ENCODE data around the gene NT5E.

DNA sequence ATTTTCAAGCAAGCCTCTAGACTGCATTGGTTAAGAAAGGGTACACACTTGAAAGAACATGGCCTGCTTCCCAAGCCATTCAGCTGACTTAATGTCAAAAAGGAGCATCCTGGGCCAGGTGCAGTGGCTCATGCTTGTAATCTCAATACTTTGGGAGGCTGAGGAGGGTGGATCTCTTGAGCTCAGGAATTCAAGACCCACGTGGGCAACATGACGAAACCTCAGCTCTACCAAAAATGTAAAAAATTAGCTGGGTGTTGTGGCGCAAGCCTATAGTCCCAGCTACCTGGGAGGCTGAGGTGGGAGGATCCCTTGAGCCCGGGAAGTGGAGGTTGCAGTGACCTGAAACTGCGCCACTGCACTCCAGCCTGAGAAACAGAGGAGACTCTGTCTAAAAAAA is 26.9 kb upstream of the NT5E start:
- TF ChIP-seq, protein P1, sequence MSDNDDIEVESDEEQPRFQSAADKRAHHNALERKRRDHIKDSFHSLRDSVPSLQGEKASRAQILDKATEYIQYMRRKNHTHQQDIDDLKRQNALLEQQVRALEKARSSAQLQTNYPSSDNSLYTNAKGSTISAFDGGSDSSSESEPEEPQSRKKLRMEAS (IDR thresholded peaks at IDR 0.05; ENCODE audit: low read depth) = no peak
- TF ChIP-seq USF2 (IDR thresholded peaks at IDR 0.05; ENCODE audit: borderline replicate concordance, low read depth, low read length) (no peak), FOXJ3 (CRISPR knock-in tag; IDR thresholded peaks at IDR 0.05) (no peak), SIN3A (IDR thresholded peaks at IDR 0.05; ENCODE audit: borderline replicate concordance, low read depth, low read length) (no peak), POLR2AphosphoS5 (IDR thresholded peaks at IDR 0.05; ENCODE audit: low read depth, low read length) (no peak), ELF1 (IDR thresholded peaks at IDR 0.05) (no peak), RAD21 (IDR thresholded peaks at IDR 0.05; ENCODE audit: low read length) (no peak), NRF1 (IDR thresholded peaks at IDR 0.05; ENCODE audit: low read depth, low read length) (no peak), EP300 (IDR thresholded peaks at IDR 0.05; ENCODE audit: borderline replicate concordance in 1 of 2, low read depth in 1 of 2, low read length in 1 of 2) (no peak), FOSL2 (IDR thresholded peaks at IDR 0.05; ENCODE audit: borderline replicate concordance, low read depth) (no peak)
- TF ChIP-seq, protein P2, sequence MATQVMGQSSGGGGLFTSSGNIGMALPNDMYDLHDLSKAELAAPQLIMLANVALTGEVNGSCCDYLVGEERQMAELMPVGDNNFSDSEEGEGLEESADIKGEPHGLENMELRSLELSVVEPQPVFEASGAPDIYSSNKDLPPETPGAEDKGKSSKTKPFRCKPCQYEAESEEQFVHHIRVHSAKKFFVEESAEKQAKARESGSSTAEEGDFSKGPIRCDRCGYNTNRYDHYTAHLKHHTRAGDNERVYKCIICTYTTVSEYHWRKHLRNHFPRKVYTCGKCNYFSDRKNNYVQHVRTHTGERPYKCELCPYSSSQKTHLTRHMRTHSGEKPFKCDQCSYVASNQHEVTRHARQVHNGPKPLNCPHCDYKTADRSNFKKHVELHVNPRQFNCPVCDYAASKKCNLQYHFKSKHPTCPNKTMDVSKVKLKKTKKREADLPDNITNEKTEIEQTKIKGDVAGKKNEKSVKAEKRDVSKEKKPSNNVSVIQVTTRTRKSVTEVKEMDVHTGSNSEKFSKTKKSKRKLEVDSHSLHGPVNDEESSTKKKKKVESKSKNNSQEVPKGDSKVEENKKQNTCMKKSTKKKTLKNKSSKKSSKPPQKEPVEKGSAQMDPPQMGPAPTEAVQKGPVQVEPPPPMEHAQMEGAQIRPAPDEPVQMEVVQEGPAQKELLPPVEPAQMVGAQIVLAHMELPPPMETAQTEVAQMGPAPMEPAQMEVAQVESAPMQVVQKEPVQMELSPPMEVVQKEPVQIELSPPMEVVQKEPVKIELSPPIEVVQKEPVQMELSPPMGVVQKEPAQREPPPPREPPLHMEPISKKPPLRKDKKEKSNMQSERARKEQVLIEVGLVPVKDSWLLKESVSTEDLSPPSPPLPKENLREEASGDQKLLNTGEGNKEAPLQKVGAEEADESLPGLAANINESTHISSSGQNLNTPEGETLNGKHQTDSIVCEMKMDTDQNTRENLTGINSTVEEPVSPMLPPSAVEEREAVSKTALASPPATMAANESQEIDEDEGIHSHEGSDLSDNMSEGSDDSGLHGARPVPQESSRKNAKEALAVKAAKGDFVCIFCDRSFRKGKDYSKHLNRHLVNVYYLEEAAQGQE (IDR thresholded peaks at IDR 0.05; ENCODE audit: low read depth, low read length) = no peak
- TF ChIP-seq, protein P3, sequence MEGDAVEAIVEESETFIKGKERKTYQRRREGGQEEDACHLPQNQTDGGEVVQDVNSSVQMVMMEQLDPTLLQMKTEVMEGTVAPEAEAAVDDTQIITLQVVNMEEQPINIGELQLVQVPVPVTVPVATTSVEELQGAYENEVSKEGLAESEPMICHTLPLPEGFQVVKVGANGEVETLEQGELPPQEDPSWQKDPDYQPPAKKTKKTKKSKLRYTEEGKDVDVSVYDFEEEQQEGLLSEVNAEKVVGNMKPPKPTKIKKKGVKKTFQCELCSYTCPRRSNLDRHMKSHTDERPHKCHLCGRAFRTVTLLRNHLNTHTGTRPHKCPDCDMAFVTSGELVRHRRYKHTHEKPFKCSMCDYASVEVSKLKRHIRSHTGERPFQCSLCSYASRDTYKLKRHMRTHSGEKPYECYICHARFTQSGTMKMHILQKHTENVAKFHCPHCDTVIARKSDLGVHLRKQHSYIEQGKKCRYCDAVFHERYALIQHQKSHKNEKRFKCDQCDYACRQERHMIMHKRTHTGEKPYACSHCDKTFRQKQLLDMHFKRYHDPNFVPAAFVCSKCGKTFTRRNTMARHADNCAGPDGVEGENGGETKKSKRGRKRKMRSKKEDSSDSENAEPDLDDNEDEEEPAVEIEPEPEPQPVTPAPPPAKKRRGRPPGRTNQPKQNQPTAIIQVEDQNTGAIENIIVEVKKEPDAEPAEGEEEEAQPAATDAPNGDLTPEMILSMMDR (IDR thresholded peaks at IDR 0.05) = no peak
